Left lobe of liver (tissue), 2 donors: ENCODE measurements around the gene OPTN. TPM values are rescaled to one million over a fixed set of nuclear protein-coding genes. Genes with fewer than 3 reads are reported as not detected.
A peak's percentile ranks its signal among the peaks of the same experiment; 100 is the strongest.
"Not testable (repeated sequence)": the region's sequence is repeated elsewhere in the genome, so short reads cannot be mapped to it uniquely, and the experiment has no call there.

Experiments
- ATAC-seq: fragments of 200-7000 bp; cut with Tn5 transposase; one replicate; pipeline ENCODE4 v1.9.1; 2020; ENCODE audit warnings: mild to moderate bottlenecking, moderate library complexity
- DNase-seq: peaks from one replicate; pipeline ENCODE4 v3.0.0-alpha.2; 2020; ENCODE audit warnings: low spot score
- total RNA-seq: library from RNA; stranded (reverse); gene quantifications from one replicate; pipeline ENCODE4 v1.2.1, GENCODE V29; 2021
- donor health status: DM: no; HTN: no; CAD: no; lungs with moderate emphysema.
- donor health status: DM: no; HTN: yes; CAD: no.

Gene OPTN
- total RNA-seq, result 34.8 TPM

GRCh38 chr10:13099666-13100348, at the start of gene OPTN:
TSS of gene OPTN (plus strand) at chr10:13100163. CDS start at chr10:13109123, 8,960 bp downstream.
- peak; percentile 79 for DNase-seq

GRCh38 chr10:13051126-13051694, 48.8 kb upstream of the OPTN start:
- no peak for DNase-seq
- ATAC-seq, result no peak

More at GRCh38 chr10:13099666-13100348, at the start of gene OPTN:
- ATAC-seq, result peak; percentile 76

DNA sequence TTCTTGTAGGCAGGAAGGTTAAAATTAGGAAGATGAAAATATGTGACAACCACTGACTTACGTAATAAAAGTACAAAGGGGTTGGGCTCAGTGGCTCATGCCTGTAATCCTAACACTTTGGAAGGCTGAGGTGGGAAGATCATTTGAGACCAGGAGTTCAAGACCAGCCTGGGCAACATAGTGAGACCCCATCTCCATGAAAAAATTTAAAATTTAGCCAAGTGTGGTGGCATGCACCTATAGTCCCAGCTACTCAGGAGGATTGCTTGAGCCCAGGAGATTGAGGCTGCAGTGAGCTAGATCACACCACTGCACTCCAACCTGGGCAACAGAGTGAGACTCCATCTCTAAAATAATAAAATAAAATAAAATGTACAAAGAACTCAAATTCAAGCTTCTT, 46.8 kb upstream of the OPTN start:
- not testable (repeated sequence) for DNase-seq, ATAC-seq

- DNase-seq (no peak), ATAC-seq (no peak)
Measured at GRCh38 chr10:13053794-13054462, 46.0 kb upstream of the OPTN start.

DNA sequence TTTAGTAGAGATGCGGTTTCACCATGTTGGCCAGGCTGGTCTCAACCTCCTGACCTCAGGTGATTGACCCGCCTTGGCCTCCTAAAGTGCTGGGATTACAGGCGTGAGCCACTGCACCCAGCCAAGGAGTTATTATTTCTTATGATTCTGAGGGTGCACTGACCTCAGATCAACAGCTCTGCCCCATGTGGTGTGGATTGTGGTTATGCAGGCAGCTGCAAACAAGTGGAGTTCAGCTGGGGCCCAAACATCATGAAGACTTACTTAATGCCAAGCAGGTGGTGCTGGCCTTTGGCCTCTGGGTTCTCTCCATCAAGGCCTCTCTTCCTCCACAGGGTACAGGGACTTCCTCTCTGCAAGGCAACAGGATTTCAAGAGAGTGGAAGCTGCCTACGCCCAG, 45.1 kb upstream of the OPTN start:
- DNase-seq (no peak), ATAC-seq (no peak)

- ATAC-seq, result peak; percentile 63
- no peak for DNase-seq
Measured at GRCh38 chr10:13056456-13057077, 43.4 kb upstream of the OPTN start.

DNA sequence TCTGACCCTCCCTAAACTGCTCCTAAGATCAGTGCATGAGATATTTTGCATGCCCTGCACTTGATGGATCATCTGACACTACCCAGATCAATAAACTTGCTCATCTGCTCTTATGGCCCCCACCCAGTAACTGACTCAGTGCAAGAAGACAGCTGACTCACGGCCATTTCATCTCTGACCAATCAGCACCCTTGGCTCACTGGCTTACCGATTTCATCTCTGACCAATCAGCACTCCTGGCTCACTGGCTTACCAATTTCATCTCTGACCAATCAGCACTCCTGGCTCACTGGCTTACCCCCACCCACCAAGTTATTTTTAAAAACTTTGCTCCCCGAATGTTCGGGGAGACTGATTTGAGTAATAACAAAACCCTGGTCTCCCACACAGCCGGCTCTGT, 37.2 kb upstream of the OPTN start:
- ATAC-seq, result no peak
- no peak for DNase-seq

DNA sequence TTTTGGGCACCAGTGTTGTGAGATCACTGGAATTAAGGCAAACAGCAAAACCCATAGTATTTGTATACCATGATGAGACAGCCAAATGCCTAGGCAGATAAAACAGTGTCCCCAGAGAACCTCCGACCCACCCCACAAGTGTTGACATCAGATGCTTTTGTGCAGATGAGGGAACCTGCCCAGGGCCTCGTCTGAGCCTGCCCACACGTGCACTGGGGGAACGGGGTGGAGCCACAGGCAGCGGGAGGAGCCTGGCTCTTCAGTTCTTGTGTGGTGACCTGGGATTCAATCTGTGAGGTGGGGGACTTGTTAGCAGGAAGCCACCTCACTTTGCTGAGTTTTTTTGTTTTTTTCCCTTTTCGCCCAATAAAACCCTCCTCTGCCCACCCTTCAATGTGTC, 33.4 kb upstream of the OPTN start:
- no peak for DNase-seq
- no peak for ATAC-seq

- ATAC-seq (no peak), DNase-seq (no peak)
Measured at GRCh38 chr10:13067431-13067830, 32.5 kb upstream of the OPTN start.

DNA sequence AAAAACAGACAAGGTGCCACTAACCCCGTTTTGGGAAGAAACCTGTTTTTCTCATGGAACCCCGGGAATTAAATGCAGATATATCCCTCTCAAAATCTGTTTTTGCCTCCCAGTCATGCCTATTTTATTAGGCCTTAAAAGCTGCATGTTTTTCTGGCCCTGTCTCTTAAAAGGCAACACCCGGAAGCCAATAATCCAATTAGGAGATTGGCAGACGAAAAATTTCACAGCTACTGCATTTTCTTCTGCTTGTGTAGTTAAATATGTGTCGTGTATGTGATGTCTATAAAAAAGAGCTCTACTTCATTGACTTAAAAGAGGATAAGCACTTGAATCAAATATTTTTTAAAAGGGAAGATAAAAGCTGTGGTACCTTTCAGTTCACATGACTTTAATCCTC, 31.9 kb upstream of the OPTN start:
- ATAC-seq (no peak), DNase-seq (no peak)

GRCh38 chr10:13068484-13068883, 31.5 kb upstream of the OPTN start:
- no peak for ATAC-seq

GRCh38 chr10:13072339-13072738, 27.6 kb upstream of the OPTN start:
- ATAC-seq, result no peak
- DNase-seq, result no peak

More at GRCh38 chr10:13068484-13068883, 31.5 kb upstream of the OPTN start:
- DNase-seq, result no peak

DNA sequence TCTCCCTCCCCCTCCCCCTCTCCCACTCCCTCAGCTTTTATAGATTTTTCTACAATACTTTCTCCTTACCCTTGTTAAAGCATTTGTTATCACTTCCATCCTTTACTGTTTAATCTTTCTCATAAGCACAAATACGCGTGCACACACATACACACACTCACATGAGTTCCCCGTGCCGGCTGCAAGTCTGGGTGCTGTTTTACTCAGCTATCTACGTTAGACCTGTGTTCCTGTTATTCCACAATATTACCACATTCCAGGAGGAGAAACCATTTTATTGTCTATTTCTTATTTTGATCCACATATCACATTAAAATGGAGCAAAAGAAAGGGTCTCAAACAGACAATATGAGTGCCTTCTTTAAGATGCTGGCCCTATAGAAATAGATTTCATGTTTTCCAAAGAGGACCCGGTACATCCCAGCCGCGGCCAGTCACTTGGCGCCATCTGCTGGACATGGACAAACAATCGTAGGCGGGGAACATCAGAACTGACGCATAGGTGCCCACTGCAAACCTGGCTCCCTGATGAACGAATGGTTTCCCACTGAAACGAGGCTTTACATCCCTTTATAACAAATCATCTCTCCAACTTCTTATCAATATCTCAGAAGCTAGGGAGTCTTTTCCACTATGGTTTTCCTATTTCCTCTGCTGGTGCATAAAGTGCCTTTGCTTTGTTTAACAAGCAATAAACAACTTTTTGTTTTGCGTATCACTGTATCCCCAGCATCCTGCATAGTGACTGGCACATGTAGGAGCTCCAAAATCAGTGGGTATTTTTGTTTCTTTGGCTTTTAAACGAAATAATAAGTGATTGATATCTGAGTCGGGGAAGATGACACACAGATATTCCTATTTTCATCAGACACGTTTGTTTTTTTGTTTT, 25.2 kb upstream of the OPTN start:
- peak; percentile 67 for DNase-seq
- ATAC-seq, result peak; percentile 95

DNA sequence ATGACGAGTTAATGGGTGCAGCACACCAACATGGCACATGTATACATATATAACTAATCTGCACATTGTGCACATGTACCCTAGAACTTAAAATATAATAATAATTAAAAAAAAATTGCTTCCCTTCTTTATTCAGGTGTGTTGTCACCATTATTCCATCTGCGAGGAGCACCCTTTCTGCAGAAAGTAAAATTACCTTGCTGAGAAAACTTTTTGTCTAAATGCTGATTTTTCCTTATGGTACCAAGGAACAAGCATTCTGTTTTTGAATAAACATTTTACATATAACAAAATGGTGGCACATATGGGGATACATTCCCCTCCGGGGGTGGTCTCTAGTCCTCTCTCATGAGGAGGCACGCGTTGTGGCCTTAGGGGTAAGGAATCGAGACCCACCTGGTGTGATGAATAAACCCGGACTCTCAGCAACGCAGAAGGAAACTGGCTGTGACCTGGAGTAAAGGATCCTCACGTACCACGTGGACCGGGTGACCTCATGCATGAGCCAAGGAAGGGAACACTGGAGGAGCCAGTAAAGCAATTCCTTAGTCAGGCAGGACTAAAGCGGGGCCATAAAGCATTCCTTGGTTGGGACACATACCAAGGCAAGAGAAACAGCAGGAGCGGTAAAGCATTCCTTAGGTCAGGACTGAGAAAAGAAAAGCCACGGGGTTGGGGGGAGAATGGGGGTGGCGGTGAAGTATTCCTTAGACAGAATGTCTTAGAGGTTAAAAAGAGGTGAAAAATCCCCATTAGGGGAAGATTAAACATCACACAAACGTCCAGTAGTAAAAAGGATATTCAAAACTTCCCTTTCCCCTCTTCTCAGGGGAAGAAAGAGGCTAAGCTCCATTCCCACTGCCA, 20.8 kb upstream of the OPTN start:
- ATAC-seq (no peak), DNase-seq (no peak)

GRCh38 chr10:13079776-13080050, 20.2 kb upstream of the OPTN start:
- DNase-seq (no peak), ATAC-seq (no peak)

- DNase-seq, result no peak
- no peak for ATAC-seq
Measured at GRCh38 chr10:13080643-13081042, 19.3 kb upstream of the OPTN start.

DNA sequence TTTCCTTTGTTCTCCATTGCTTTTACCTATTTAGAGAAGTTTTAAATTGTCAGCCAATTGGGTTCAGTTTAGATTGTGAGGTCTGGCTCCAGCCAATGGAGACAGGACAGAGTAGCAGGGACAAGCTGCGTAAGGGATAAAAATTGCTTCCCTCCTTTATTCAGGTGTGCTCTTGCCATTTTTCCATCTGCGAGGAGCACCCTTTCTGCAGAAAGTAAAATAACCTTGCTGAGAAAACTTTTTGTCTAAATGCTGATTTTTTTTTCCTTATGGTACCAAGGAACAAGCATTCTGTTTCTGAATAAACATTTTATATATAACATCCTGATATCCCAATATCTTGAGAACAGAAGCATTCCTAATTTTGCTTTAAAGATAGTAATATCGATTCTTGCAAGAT, 16.3 kb upstream of the OPTN start:
- ATAC-seq, DNase-seq: not testable (repeated sequence)

GRCh38 chr10:13086056-13086455, 13.9 kb upstream of the OPTN start:
- ATAC-seq (no peak), DNase-seq (no peak)

DNA sequence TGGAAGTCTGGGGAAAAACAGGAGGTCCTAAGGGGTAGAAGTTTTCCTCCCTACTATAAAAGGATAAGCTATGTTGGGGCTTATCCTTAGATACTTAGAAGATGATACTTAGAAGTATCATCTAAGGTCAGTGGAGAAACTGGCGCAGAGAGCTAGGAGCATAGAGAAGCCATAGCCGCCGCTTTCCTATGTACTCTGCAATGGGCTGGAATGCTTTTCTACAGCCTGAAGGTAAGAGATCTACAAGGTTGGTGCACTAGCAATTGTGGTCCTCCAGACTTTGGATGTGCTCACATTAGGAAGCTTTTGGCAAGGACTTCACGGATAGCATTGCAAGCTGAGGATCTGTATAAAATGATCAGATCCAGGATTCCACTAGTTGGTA, 12.4 kb upstream of the OPTN start:
- DNase-seq, result no peak
- no peak for ATAC-seq

GRCh38 chr10:13087986-13088618, 11.9 kb upstream of the OPTN start:
- no peak for ATAC-seq
- DNase-seq, result no peak
